ENCODE data around the gene CALHM6.

The CALHM6 gene

DNA sequence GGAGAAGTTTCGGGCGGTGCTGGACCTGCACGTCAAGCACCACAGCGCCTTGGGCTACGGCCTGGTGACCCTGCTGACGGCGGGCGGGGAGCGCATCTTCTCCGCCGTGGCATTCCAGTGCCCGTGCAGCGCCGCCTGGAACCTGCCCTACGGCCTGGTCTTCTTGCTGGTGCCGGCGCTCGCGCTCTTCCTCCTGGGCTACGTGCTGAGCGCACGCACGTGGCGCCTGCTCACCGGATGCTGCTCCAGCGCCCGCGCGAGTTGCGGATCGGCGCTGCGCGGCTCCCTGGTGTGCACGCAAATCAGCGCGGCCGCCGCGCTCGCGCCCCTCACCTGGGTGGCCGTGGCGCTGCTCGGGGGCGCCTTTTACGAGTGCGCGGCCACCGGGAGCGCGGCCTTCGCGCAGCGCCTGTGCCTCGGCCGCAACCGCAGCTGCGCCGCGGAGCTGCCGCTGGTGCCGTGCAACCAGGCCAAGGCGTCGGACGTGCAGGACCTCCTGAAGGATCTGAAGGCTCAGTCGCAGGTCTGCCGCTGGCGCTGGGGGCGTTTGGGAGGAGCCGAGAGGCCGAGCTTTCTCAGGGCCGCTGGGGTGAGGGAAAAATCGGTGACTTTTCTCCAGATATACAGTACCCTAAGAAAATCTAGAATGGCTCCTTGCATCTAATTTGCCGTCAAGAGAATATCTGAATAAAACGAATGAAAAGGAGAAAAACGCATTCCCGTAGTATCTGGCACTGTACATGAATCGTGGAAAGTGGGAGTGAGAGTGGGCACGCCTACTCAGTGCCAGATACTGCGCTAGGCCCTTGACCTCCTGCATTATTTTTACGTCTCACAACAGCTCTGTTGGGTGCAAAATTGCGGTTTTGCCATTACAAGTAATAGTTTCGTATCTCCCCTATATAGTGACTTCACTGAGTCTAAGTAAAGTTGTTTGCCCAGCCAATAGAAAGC lies 1.0 kb downstream of the CALHM6 start:
- TF ChIP-seq CTCF (conservative IDR thresholded peaks at IDR 0.05; ENCODE audit: low read depth, low read length) = no peak
- H3K4me3 ChIP-seq (ENCODE audit: low read depth, low read length) = peak overlapping the region; percentile 60
- peak; percentile 64 for DNase-seq (ENCODE audit: low read depth)

DNA sequence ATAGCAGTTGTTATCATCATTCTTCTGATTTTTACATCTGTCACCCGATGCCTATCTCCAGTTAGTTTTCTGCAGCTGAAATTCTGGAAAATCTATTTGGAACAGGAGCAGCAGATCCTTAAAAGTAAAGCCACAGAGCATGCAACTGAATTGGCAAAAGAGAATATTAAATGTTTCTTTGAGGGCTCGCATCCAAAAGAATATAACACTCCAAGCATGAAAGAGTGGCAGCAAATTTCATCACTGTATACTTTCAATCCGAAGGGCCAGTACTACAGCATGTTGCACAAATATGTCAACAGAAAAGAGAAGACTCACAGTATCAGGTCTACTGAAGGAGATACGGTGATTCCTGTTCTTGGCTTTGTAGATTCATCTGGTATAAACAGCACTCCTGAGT lies 2.1 kb downstream of the CALHM6 start:
- DNase-seq (ENCODE audit: low read depth) = no peak
- no peak for TF ChIP-seq CTCF (conservative IDR thresholded peaks at IDR 0.05; ENCODE audit: low read depth, low read length)
- H3K4me3 ChIP-seq (ENCODE audit: low read depth, low read length) = no peak overlapping the region

DNA sequence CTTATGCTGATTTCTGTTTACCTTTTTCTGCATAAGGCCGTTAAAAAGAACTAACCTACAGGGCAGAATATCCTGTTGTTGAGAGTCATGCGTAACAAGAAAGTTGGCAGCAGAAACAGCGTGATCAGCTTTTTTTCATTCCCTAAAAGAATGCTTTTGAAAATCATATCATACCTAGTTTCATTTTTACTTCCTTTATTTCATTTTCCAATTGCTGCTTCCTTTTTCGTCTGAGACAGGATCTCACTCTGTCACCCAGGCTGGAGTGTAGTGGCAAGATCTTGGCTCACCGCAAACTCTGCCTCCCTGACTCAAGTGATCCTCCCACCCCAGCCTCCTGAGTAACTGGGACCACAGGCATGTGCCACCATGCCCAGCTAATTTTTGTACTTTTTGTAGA lies 4.1 kb downstream of the CALHM6 start:
- no peak for DNase-seq (ENCODE audit: low read depth)
- no peak overlapping the region for H3K4me3 ChIP-seq (ENCODE audit: low read depth, low read length)

GRCh38 chr6:116467096-116467495 lies 5.9 kb downstream of the CALHM6 start:
- no peak overlapping the region for H3K4me3 ChIP-seq (ENCODE audit: low read depth, low read length)
- DNase-seq (ENCODE audit: low read depth) = no peak

More for the DNA sequence above, 4.1 kb downstream of the CALHM6 start:
- TF ChIP-seq CTCF (conservative IDR thresholded peaks at IDR 0.05; ENCODE audit: low read depth, low read length) = no peak

GRCh38 chr6:116467514-116467913 lies 6.3 kb downstream of the CALHM6 start:
- DNase-seq (ENCODE audit: low read depth) = no peak
- TF ChIP-seq CTCF (conservative IDR thresholded peaks at IDR 0.05; ENCODE audit: low read depth, low read length) = no peak
- H3K4me3 ChIP-seq (ENCODE audit: low read depth, low read length) = no peak overlapping the region

More at GRCh38 chr6:116467096-116467495, 5.9 kb downstream of the CALHM6 start:
- no peak for TF ChIP-seq CTCF (conservative IDR thresholded peaks at IDR 0.05; ENCODE audit: low read depth, low read length)

GRCh38 chr6:116468293-116468692 lies 7.1 kb downstream of the CALHM6 start:
- TF ChIP-seq CTCF (conservative IDR thresholded peaks at IDR 0.05; ENCODE audit: low read depth, low read length) = no peak
- no peak for DNase-seq (ENCODE audit: low read depth)
- no peak overlapping the region for H3K4me3 ChIP-seq (ENCODE audit: low read depth, low read length)

DNA sequence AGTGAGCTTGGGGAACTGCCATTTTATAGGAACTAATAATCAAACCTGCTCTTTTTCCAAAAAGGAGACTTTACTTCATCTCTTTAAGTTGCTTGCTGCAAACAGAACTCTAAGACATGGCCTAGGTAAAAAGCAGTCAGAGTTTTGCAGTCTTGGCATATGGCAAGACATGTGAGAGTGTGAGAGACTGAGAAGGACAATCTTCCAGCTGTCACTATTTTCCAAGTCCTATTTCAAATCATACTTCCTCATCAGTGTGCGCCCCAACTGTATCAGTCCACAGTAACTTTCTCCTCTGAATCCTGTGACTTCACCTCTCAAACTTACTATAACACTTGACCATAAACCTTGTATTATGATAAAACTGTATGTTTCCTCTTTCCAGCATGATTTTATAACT lies 10.4 kb downstream of the CALHM6 start:
- no peak overlapping the region for H3K4me3 ChIP-seq (ENCODE audit: low read depth, low read length)
- DNase-seq (ENCODE audit: low read depth) = no peak
- TF ChIP-seq CTCF (conservative IDR thresholded peaks at IDR 0.05; ENCODE audit: low read depth, low read length) = no peak

All from choroid plexus epithelial cell (primary cell).